Measurements from ENCODE around the gene TSHZ2. TPM values are rescaled to one million over a fixed set of nuclear protein-coding genes. Genes with fewer than 3 reads are reported as not detected.

TSHZ2 gene
- total and polyA plus RNA-seq, 2 of the 4 experiments (the other 2 are of a cell fraction), result under 0.01 to 0.02 TPM

DNA sequence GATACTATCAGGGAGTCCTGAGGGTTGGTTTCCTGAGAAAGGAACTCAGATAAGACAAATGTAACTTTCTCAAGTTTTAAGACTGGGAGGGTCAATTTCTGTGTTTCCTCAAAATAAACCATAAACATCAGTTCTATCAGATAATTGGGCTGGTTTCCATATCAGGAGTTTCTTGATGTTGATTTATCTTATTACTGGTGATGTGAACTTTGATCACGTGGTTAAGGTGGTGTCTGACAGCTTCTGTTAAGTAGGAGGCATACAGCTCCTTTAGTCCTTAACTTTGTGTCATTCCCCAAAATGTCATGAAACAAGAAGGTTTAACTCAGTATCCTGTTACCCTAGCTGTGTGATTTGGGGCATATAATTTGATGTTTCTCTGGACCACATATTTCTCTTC lies 476.3 kb downstream of the TSHZ2 start:
- dilution Hi-C loops (cut with HindIII; ENCODE audit: low sequenced_read_pairs, unreplicated experiment) (no loop called here), intact Hi-C loops (cut with micrococcal nuclease) (no loop called here), in situ Hi-C loops (cut with MboI; ENCODE audit: low sequenced_read_pairs) (no loop called here)
- no peak overlapping the region for H3K14ac ChIP-seq (replicated peaks; ENCODE audit: low read depth, low read length)
- WGBS, 2 experiments (ENCODE audit: extremely low coverage in 2 of 2, insufficient read length in 1 of 2), result no CpG with 5 or more reads among the region's 1 CpG
- no peaks in the 10 kb centered on the region for H3K36me3 ChIP-seq (ENCODE audit: control insufficient read depth, insufficient read depth, low read length)
- no peak overlapping the region for H3K4me2 ChIP-seq (ENCODE audit: low read depth, low read length)
- H3K4me3 ChIP-seq (ENCODE audit: insufficient read depth, low read depth, low read length), result no peak overlapping the region
- no peak overlapping the region for H4K91ac ChIP-seq (ENCODE audit: insufficient read depth, low read depth, low read length)
- no peak for TF ChIP-seq MAFK (IDR thresholded peaks at IDR 0.05; ENCODE audit: low read depth, low read length)
- TF ChIP-seq, protein P1, sequence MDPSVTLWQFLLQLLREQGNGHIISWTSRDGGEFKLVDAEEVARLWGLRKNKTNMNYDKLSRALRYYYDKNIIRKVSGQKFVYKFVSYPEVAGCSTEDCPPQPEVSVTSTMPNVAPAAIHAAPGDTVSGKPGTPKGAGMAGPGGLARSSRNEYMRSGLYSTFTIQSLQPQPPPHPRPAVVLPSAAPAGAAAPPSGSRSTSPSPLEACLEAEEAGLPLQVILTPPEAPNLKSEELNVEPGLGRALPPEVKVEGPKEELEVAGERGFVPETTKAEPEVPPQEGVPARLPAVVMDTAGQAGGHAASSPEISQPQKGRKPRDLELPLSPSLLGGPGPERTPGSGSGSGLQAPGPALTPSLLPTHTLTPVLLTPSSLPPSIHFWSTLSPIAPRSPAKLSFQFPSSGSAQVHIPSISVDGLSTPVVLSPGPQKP (IDR thresholded peaks at IDR 0.05; ENCODE audit: borderline replicate concordance, low read depth, low read length), result no peak
- TF ChIP-seq FOS (IDR thresholded peaks at IDR 0.05; ENCODE audit: low read depth, low read length), result no peak
- no peak for TF ChIP-seq MXI1 (IDR thresholded peaks at IDR 0.05; ENCODE audit: borderline replicate concordance, low read depth, low read length)
- TF ChIP-seq, protein P2, sequence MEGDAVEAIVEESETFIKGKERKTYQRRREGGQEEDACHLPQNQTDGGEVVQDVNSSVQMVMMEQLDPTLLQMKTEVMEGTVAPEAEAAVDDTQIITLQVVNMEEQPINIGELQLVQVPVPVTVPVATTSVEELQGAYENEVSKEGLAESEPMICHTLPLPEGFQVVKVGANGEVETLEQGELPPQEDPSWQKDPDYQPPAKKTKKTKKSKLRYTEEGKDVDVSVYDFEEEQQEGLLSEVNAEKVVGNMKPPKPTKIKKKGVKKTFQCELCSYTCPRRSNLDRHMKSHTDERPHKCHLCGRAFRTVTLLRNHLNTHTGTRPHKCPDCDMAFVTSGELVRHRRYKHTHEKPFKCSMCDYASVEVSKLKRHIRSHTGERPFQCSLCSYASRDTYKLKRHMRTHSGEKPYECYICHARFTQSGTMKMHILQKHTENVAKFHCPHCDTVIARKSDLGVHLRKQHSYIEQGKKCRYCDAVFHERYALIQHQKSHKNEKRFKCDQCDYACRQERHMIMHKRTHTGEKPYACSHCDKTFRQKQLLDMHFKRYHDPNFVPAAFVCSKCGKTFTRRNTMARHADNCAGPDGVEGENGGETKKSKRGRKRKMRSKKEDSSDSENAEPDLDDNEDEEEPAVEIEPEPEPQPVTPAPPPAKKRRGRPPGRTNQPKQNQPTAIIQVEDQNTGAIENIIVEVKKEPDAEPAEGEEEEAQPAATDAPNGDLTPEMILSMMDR (conservative IDR thresholded peaks at IDR 0.05; ENCODE audit: low read depth, low read length), result no peak
- TF ChIP-seq POLR2A (IDR thresholded peaks at IDR 0.05; ENCODE audit: low read depth, low read length), result no peak
- TF ChIP-seq, protein P3, sequence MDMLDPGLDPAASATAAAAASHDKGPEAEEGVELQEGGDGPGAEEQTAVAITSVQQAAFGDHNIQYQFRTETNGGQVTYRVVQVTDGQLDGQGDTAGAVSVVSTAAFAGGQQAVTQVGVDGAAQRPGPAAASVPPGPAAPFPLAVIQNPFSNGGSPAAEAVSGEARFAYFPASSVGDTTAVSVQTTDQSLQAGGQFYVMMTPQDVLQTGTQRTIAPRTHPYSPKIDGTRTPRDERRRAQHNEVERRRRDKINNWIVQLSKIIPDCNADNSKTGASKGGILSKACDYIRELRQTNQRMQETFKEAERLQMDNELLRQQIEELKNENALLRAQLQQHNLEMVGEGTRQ (IDR thresholded peaks at IDR 0.05; ENCODE audit: low read depth, low read length), result no peak
- no peak for TF ChIP-seq RAD21 (IDR thresholded peaks at IDR 0.05; ENCODE audit: low read length)
- TF ChIP-seq CEBPB (IDR thresholded peaks at IDR 0.05; ENCODE audit: low read depth, low read length), result no peak
- no peak overlapping the region for H4K8ac ChIP-seq (ENCODE audit: low read depth in 2 of 2, low read length in 2 of 2)
- no peak overlapping the region for H4K5ac ChIP-seq (ENCODE audit: low read depth, low read length)
- no peak overlapping the region for H2BK120ac ChIP-seq (ENCODE audit: low read depth, low read length)
- H3K9me1 ChIP-seq (ENCODE audit: insufficient read depth, low read length), result no peaks in the 10 kb centered on the region
- POLR2A ChIA-PET (ENCODE audit: unreplicated experiment), result no interaction called here
- no peaks in the 10 kb centered on the region for H3K9me3 ChIP-seq (ENCODE audit: control insufficient read depth, insufficient read depth, low read length)
- DNase-seq, result no peak
- BruUV-seq (replicated peaks), result no TSS peak
- H2AFZ ChIP-seq (replicated peaks; ENCODE audit: low read length, poor library complexity), result no peak overlapping the region
- no peak overlapping the region for H2BK5ac ChIP-seq (ENCODE audit: low read depth, low read length, poor library complexity, severe bottlenecking)
- no peak overlapping the region for H3K23ac ChIP-seq (ENCODE audit: low read depth, low read length)
- no peak overlapping the region for H2AK5ac ChIP-seq (ENCODE audit: low read depth, low read length)
- peaks cover 2% of the 10 kb centered on the region; the same call in 1 of the 2 replicates for H3K27me3 ChIP-seq (ENCODE audit: control insufficient read depth, insufficient read depth, low read length)
- H2AK9ac ChIP-seq (replicated peaks; ENCODE audit: low read depth, low read length, poor library complexity), result no peak overlapping the region
- H3K4me1 ChIP-seq (ENCODE audit: control insufficient read depth, insufficient read depth, low read length), result no peaks in the 10 kb centered on the region
- CTCF ChIA-PET, result no interaction called here
- H2BK20ac ChIP-seq (ENCODE audit: low read depth, low read length), result no peak overlapping the region
- no peak overlapping the region for H3K4ac ChIP-seq (ENCODE audit: low read depth, low read length)
- ATAC-seq (ENCODE audit: low read depth), result no peak
- no peaks in the 10 kb centered on the region for H4K20me1 ChIP-seq (ENCODE audit: insufficient read depth, low read length)
- no peak overlapping the region for H3K56ac ChIP-seq (ENCODE audit: extremely low read depth, insufficient read depth, low read length)
- no peak overlapping the region for H3K18ac ChIP-seq (ENCODE audit: low read depth, low read length)
- H3K27ac ChIP-seq (ENCODE audit: insufficient read depth, low read length), result no peak overlapping the region
- H3K79me1 ChIP-seq (ENCODE audit: low read depth in 1 of 2, low read length in 2 of 2), result no peaks in the 10 kb centered on the region
- no peak overlapping the region for H3K9ac ChIP-seq (ENCODE audit: low read depth, low read length)
- H2BK15ac ChIP-seq (ENCODE audit: low read depth, low read length), result no peak overlapping the region

All from IMR-90 (cell line).